ENCODE measurements around the gene OR2A14. TPM values are rescaled to one million over a fixed set of nuclear protein-coding genes. Genes with fewer than 3 reads are reported as not detected.

OR2A14 gene
- total and polyA plus RNA-seq, 8 donors, result 0.14 to 0.20 (median 0.15) TPM; not detected in 4

GRCh38 chr7:144090667-144091066, 32.3 kb upstream of the OR2A14 start:
- Histone ChIP-seq H3K27ac (no peak overlapping the region), H3K4me3 (no peak overlapping the region), H3K9me3 (peaks cover 0 to 8% of the 10 kb centered on the region in 2 donors), H3K4me1 (no peaks in the 10 kb centered on the region), H3K27me3 (peaks cover 0 to 8% of the 10 kb centered on the region in 2 donors), H3K36me3 (no peaks in the 10 kb centered on the region)
- DNase-seq (no peak), ATAC-seq (no peak)
- no peak for TF ChIP-seq CTCF (IDR thresholded peaks at IDR 0.05)
- intact Hi-C loops (cut with DNase I), result no loop called here

- Histone ChIP-seq H3K4me3 (no peak overlapping the region), H3K36me3 (no peaks in the 10 kb centered on the region), H3K4me1 (no peaks in the 10 kb centered on the region), H3K27ac (no peak overlapping the region), H3K9me3 (no peaks in the 10 kb centered on the region), H3K27me3 (peaks cover 0 to 43% of the 10 kb centered on the region in 2 donors)
- no peak for TF ChIP-seq CTCF (IDR thresholded peaks at IDR 0.05)
- no peak for ATAC-seq
- intact Hi-C loops (cut with DNase I), result no loop called here
- no peak for DNase-seq
These were observed 24.2 kb upstream of the OR2A14 start for GRCh38 chr7:144098776-144099175.

- ATAC-seq (no peak), DNase-seq (no peak)
- Histone ChIP-seq H3K4me1 (no peaks in the 10 kb centered on the region), H3K27ac (no peak overlapping the region), H3K36me3 (no peaks in the 10 kb centered on the region), H3K4me3 (no peak overlapping the region), H3K9me3 (no peaks in the 10 kb centered on the region), H3K27me3 (peaks cover 0 to 34% of the 10 kb centered on the region in 2 donors)
- TF ChIP-seq CTCF (IDR thresholded peaks at IDR 0.05), result no peak
- intact Hi-C loops (cut with DNase I), result no loop called here
These were observed 22.4 kb upstream of the OR2A14 start for GRCh38 chr7:144100607-144101006.

- peaks cover 0 to 28% of the 10 kb centered on the region in 2 donors for H3K27me3 ChIP-seq
- intact Hi-C loops (cut with DNase I), result no loop called here
- no peaks in the 10 kb centered on the region for H3K4me1 ChIP-seq
- H3K4me3 ChIP-seq, result no peak overlapping the region
- ATAC-seq, result peak; percentile 86
- H3K9me3 ChIP-seq, result no peaks in the 10 kb centered on the region
- no peaks in the 10 kb centered on the region for H3K36me3 ChIP-seq
- TF ChIP-seq CTCF (IDR thresholded peaks at IDR 0.05), result no peak
- no peak overlapping the region for H3K27ac ChIP-seq
- DNase-seq, result no peak
These were observed 20.9 kb upstream of the OR2A14 start for GRCh38 chr7:144102041-144102440.

- H3K9me3 ChIP-seq, result no peaks in the 10 kb centered on the region
- H3K4me1 ChIP-seq, result no peaks in the 10 kb centered on the region
- H3K27ac ChIP-seq, result no peak overlapping the region
- TF ChIP-seq CTCF (IDR thresholded peaks at IDR 0.05), result no peak
- no peak for ATAC-seq
- no peaks in the 10 kb centered on the region for H3K36me3 ChIP-seq
- no peak overlapping the region for H3K4me3 ChIP-seq
- intact Hi-C loops (cut with DNase I), result no loop called here
- peak in 1 of 4 donors; percentile 37 for DNase-seq
- H3K27me3 ChIP-seq, result peaks cover 7 to 19% of the 10 kb centered on the region in 2 donors
These were observed 17.8 kb upstream of the OR2A14 start for GRCh38 chr7:144105211-144105610.

All from left lung (tissue), 10 donors.